Stimulated activated CD4-positive, alpha-beta T cell treated with anti-CD3 and anti-CD28 coated beads, Interleukin-15, amount 100 ng/mL, for 24 hours (primary cell): ENCODE data around the gene ABCG8.
"Not testable (repeated sequence)": the region's sequence is repeated elsewhere in the genome, so short reads cannot be mapped to it uniquely, and the experiment has no call there.

Source experiments
- DNase-seq: peaks from one replicate; pipeline ENCODE4 v3.0.0-alpha.2; 2020

Gene ABCG8

GRCh38 chr2:43874776-43875451 lies 36.1 kb downstream of the ABCG8 start:
- DNase-seq, result no peak

GRCh38 chr2:43877782-43878464 lies 39.2 kb downstream of the ABCG8 start:
- DNase-seq, result peak; percentile 81

- no peak for DNase-seq
These were observed 40.5 kb downstream of the ABCG8 start for GRCh38 chr2:43879261-43879660.

GRCh38 chr2:43880471-43880870 lies 41.7 kb downstream of the ABCG8 start:
- no peak for DNase-seq

- DNase-seq, result no peak
These were observed 42.2 kb downstream of the ABCG8 start for GRCh38 chr2:43880952-43881351.

GRCh38 chr2:43882312-43882711 lies 43.5 kb downstream of the ABCG8 start:
- no peak for DNase-seq

GRCh38 chr2:43884689-43885088 lies 45.9 kb downstream of the ABCG8 start:
- no peak for DNase-seq

- no peak for DNase-seq
These were observed 46.4 kb downstream of the ABCG8 start for GRCh38 chr2:43885132-43885632.

GRCh38 chr2:43887176-43887575 lies 48.4 kb downstream of the ABCG8 start:
- DNase-seq, result no peak

- no peak for DNase-seq
These were observed 50.6 kb downstream of the ABCG8 start for GRCh38 chr2:43889416-43889815.

- DNase-seq, result no peak
These were observed 52.1 kb downstream of the ABCG8 start for GRCh38 chr2:43890855-43891254.

GRCh38 chr2:43894743-43895142 lies 56.0 kb downstream of the ABCG8 start:
- no peak for DNase-seq

GRCh38 chr2:43896906-43897305 lies 58.1 kb downstream of the ABCG8 start:
- no peak for DNase-seq

- DNase-seq, result no peak
These were observed 58.7 kb downstream of the ABCG8 start for GRCh38 chr2:43897492-43897891.

GRCh38 chr2:43898134-43898837 lies 59.5 kb downstream of the ABCG8 start:
- no peak for DNase-seq

GRCh38 chr2:43898838-43899346 lies 60.1 kb downstream of the ABCG8 start:
- DNase-seq, result no peak

GRCh38 chr2:43899589-43899988 lies 60.8 kb downstream of the ABCG8 start:
- DNase-seq, result no peak

GRCh38 chr2:43905371-43905803 lies 66.6 kb downstream of the ABCG8 start:
- DNase-seq, result no peak

- no peak for DNase-seq
These were observed 67.1 kb downstream of the ABCG8 start for GRCh38 chr2:43905871-43906270.

GRCh38 chr2:43906448-43907109 lies 67.8 kb downstream of the ABCG8 start:
- no peak for DNase-seq

- DNase-seq, result not testable (repeated sequence)
These were observed 72.5 kb downstream of the ABCG8 start for GRCh38 chr2:43911136-43911790.

GRCh38 chr2:43924463-43924862 lies 85.7 kb downstream of the ABCG8 start:
- DNase-seq, result no peak
